EL (cell line): Measurements from ENCODE around the gene LARP4.
"Not testable (repeated sequence)": the region's sequence is repeated elsewhere in the genome, so short reads cannot be mapped to it uniquely, and the experiment has no call there.

ENCODE experiments used
- DNase-seq: peaks from one replicate; pipeline ENCODE4 v3.0.0-alpha.2; 2016

Gene LARP4

GRCh38 chr12:50401500-50402081 is 906 bp downstream of the LARP4 start:
- peak; percentile 46 for DNase-seq

- no peak for DNase-seq
Observed at GRCh38 chr12:50402264-50403000, 1.7 kb downstream of the LARP4 start.

GRCh38 chr12:50403001-50403440 is 2.3 kb downstream of the LARP4 start:
- DNase-seq, result no peak

GRCh38 chr12:50404307-50404706 is 3.6 kb downstream of the LARP4 start:
- DNase-seq, result no peak

GRCh38 chr12:50411051-50411660 is 10.5 kb downstream of the LARP4 start:
- DNase-seq, result no peak

GRCh38 chr12:50415899-50416479 is 15.3 kb downstream of the LARP4 start:
- no peak for DNase-seq

- no peak for DNase-seq
Observed at GRCh38 chr12:50419112-50419909, 18.6 kb downstream of the LARP4 start.

- DNase-seq, result not testable (repeated sequence)
Observed at GRCh38 chr12:50422855-50423254, 22.2 kb downstream of the LARP4 start.

- not testable (repeated sequence) for DNase-seq
Observed at GRCh38 chr12:50423342-50423741, 22.7 kb downstream of the LARP4 start.

GRCh38 chr12:50425589-50426258 is 25.0 kb downstream of the LARP4 start:
- DNase-seq, result no peak

GRCh38 chr12:50431656-50432055 is 31.0 kb downstream of the LARP4 start:
- DNase-seq, result not testable (repeated sequence)

GRCh38 chr12:50440288-50440687 is 39.6 kb downstream of the LARP4 start:
- DNase-seq, result no peak

- no peak for DNase-seq
Observed at GRCh38 chr12:50441763-50442162, 41.1 kb downstream of the LARP4 start.

GRCh38 chr12:50442178-50442908 is 41.7 kb downstream of the LARP4 start:
- DNase-seq, result no peak

GRCh38 chr12:50449671-50450070 is 49.0 kb downstream of the LARP4 start:
- DNase-seq, result not testable (repeated sequence)

GRCh38 chr12:50452795-50453194 is 52.1 kb downstream of the LARP4 start:
- no peak for DNase-seq

GRCh38 chr12:50453872-50454271 is 53.2 kb downstream of the LARP4 start:
- DNase-seq, result peak; percentile 30

GRCh38 chr12:50458606-50459005 is 57.9 kb downstream of the LARP4 start:
- peak; percentile 48 for DNase-seq

- no peak for DNase-seq
Observed at GRCh38 chr12:50467439-50467838, 66.8 kb downstream of the LARP4 start.

GRCh38 chr12:50477241-50477832 is 76.7 kb downstream of the LARP4 start:
- no peak for DNase-seq

GRCh38 chr12:50482571-50482970 is 81.9 kb downstream of the LARP4 start:
- DNase-seq, result no peak
